GM18907 (cell line): Measurements from ENCODE around the gene ABCC3.
"Not testable (repeated sequence)": the region's sequence is repeated elsewhere in the genome, so short reads cannot be mapped to it uniquely, and the experiment has no call there.

Experiments used
- ATAC-seq: cut with Tn5 transposase; IDR thresholded peaks from one replicate; pipeline ENCODE4 v1.9.1; 2021; ENCODE audit warnings: mild to moderate bottlenecking, moderate library complexity; ENCODE audit not compliant: unreplicated experiment

ABCC3 gene

GRCh38 chr17:50663812-50664374 lies 29.2 kb downstream of the ABCC3 start:
- ATAC-seq = no peak

GRCh38 chr17:50664788-50665458 lies 30.2 kb downstream of the ABCC3 start:
- no peak for ATAC-seq

- ATAC-seq = no peak
Measured at GRCh38 chr17:50665838-50666237, 31.2 kb downstream of the ABCC3 start.

- ATAC-seq = no peak
Measured at GRCh38 chr17:50666316-50666715, 31.6 kb downstream of the ABCC3 start.

GRCh38 chr17:50667259-50668024 lies 32.8 kb downstream of the ABCC3 start:
- no peak for ATAC-seq

- no peak for ATAC-seq
Measured at GRCh38 chr17:50668025-50668837, 33.5 kb downstream of the ABCC3 start.

- ATAC-seq = no peak
Measured at GRCh38 chr17:50668838-50669581, 34.3 kb downstream of the ABCC3 start.

- no peak for ATAC-seq
Measured at GRCh38 chr17:50672071-50672470, 37.4 kb downstream of the ABCC3 start.

- ATAC-seq = no peak
Measured at GRCh38 chr17:50672831-50673551, 38.3 kb downstream of the ABCC3 start.

GRCh38 chr17:50675190-50675589 lies 40.5 kb downstream of the ABCC3 start:
- ATAC-seq = no peak

- no peak for ATAC-seq
Measured at GRCh38 chr17:50675627-50676026, 40.9 kb downstream of the ABCC3 start.

GRCh38 chr17:50676065-50676975 lies 41.6 kb downstream of the ABCC3 start:
- no peak for ATAC-seq

GRCh38 chr17:50677851-50678375 lies 43.2 kb downstream of the ABCC3 start:
- ATAC-seq = no peak

- ATAC-seq = no peak
Measured at GRCh38 chr17:50679008-50679544, 44.4 kb downstream of the ABCC3 start.

- no peak for ATAC-seq
Measured at GRCh38 chr17:50680126-50680525, 45.4 kb downstream of the ABCC3 start.

- not testable (repeated sequence) for ATAC-seq
Measured at GRCh38 chr17:50680543-50681262, 46.0 kb downstream of the ABCC3 start.

GRCh38 chr17:50681263-50682200 lies 46.9 kb downstream of the ABCC3 start:
- ATAC-seq = no peak
